MCF 10A (cell line): ENCODE results near the gene TSC22D2. TPM values are rescaled to one million over a fixed set of nuclear protein-coding genes. Genes with fewer than 3 reads are reported as not detected.

Experiments
- BruUV-seq: library from RNA; stranded (reverse); fragments of 400-500 nt; replicated peaks from 2 replicates; lab custom pipeline; 2021; lab: Mats Ljungman, UMichigan
- CTCF ChIA-PET: fragments of 300-600 bp; sonication (Branson Sonifier 250); formaldehyde crosslinking; extraction: SDS; loops from one replicate; lab custom pipeline; 2021; ENCODE audit warnings: antibody characterized with exemption, inconsistent platforms; lab: Yijun Ruan, JAX
- POLR2A ChIA-PET: fragments of 300-600, 350-650 bp; sonication (Branson Sonifier 250); formaldehyde crosslinking; extraction: SDS; loops from one replicate; lab custom pipeline; 2020; ENCODE audit warnings: antibody characterized with exemption, inconsistent platforms; lab: Yijun Ruan, JAX
- DNase-seq: peaks from one replicate; pipeline ENCODE4 v3.0.0-alpha.2; 2018; ENCODE audit not compliant: unreplicated experiment
- H3K27ac Mint-ChIP-seq: one replicate; pipeline ENCODE4 v1.8.0; 2022; ENCODE audit warnings: mild to moderate bottlenecking, low read depth, mixed read lengths; ENCODE audit not compliant: unreplicated experiment
- H3K27me3 Mint-ChIP-seq: one replicate; pipeline ENCODE4 v1.8.0; 2022; ENCODE audit warnings: mixed read lengths; ENCODE audit not compliant: insufficient read depth, unreplicated experiment
- H3K36me3 Mint-ChIP-seq: one replicate; pipeline ENCODE4 v1.8.0; 2022; ENCODE audit warnings: mild to moderate bottlenecking, moderate library complexity, mixed read lengths; ENCODE audit not compliant: insufficient read depth, unreplicated experiment
- H3K4me1 Mint-ChIP-seq: one replicate; pipeline ENCODE4 v1.8.0; 2022; ENCODE audit warnings: mixed read lengths; ENCODE audit not compliant: insufficient read depth, unreplicated experiment
- H3K4me3 Mint-ChIP-seq: one replicate; pipeline ENCODE4 v1.8.0; 2022; ENCODE audit warnings: mild to moderate bottlenecking, moderate library complexity, mixed read lengths; ENCODE audit not compliant: unreplicated experiment
- H3K9me3 Mint-ChIP-seq: one replicate; pipeline ENCODE4 v1.8.0; 2022; ENCODE audit warnings: mixed read lengths; ENCODE audit not compliant: unreplicated experiment
- CTCF ChIP-seq: fragments of 200-600 bp; IDR thresholded peaks from one replicate; pipeline ENCODE4 v1.8.0; 2022; ENCODE audit warnings: antibody characterized with exemption, mild to moderate bottlenecking; ENCODE audit not compliant: unreplicated experiment
- intact Hi-C: fragments of 100-400 bp; cut with micrococcal nuclease; formaldehyde crosslinking; loops from 2 replicates; pipeline ENCODE4 v1.14.1; 2022
- total RNA-seq: library from RNA; stranded (reverse); gene quantifications from 2 replicates; pipeline ENCODE4 v1.2.3, GENCODE V29; 2022

Gene TSC22D2
- total RNA-seq, 1 experiment from 2014 or later: 31.2 TPM

GRCh38 chr3:150483226-150483625 is 75.1 kb downstream of the TSC22D2 start:
- Mint-ChIP-seq H3K9me3 (peaks cover 18% of the 10 kb centered on the region), H3K27me3 (no peaks in the 10 kb centered on the region), H3K4me3 (no peak overlapping the region), H3K27ac (no peak overlapping the region), H3K4me1 (no peaks in the 10 kb centered on the region), H3K36me3 (peaks cover 11% of the 10 kb centered on the region)
- TF ChIP-seq CTCF: no peak
- POLR2A ChIA-PET: interaction anchor here (0.6 to 1.7 kb wide), 3 partner anchors 13 to 251 kb away, joined by 3 to 8 read pairs (median 3); no protein-coding TSS in a partner anchor
- DNase-seq: no peak
- intact Hi-C loops: no loop called here
- no TSS peak for BruUV-seq
- CTCF ChIA-PET: interaction anchor here (0.6 to 1.8 kb wide), 5 partner anchors 12 to 244 kb away, joined by 3 to 6 read pairs (median 3); no protein-coding TSS in a partner anchor

- intact Hi-C loops: no loop called here
- no peak for DNase-seq
- Mint-ChIP-seq H3K27ac (no peak overlapping the region), H3K4me3 (no peak overlapping the region), H3K4me1 (no peaks in the 10 kb centered on the region), H3K36me3 (peaks cover 7% of the 10 kb centered on the region), H3K9me3 (peaks cover 18% of the 10 kb centered on the region), H3K27me3 (no peaks in the 10 kb centered on the region)
- ChIA-PET CTCF (interaction anchor here (0.7 to 1.8 kb wide), 4 partner anchors 12 to 245 kb away, joined by 3 to 6 read pairs (median 4); partner anchors contain the start of gene TSC22D2), POLR2A (interaction anchor here (1.7 kb wide), 1 partner anchor 15 kb away, joined by 8 read pairs; no protein-coding TSS in a partner anchor)
- TF ChIP-seq CTCF: no peak
- BruUV-seq: no TSS peak
Measured at GRCh38 chr3:150484410-150484809, 76.3 kb downstream of the TSC22D2 start.

GRCh38 chr3:150488867-150489266 is 80.8 kb downstream of the TSC22D2 start:
- H3K27me3 Mint-ChIP-seq: no peaks in the 10 kb centered on the region
- CTCF ChIA-PET: interaction anchor here (0.6 to 1.3 kb wide), 6 partner anchors 10 to 1057 kb away, joined by 3 to 5 read pairs (median 3); partner anchors contain the start of gene SERP1
- H3K36me3 Mint-ChIP-seq: peaks cover 7% of the 10 kb centered on the region
- no peak overlapping the region for H3K4me3 Mint-ChIP-seq
- H3K4me1 Mint-ChIP-seq: no peaks in the 10 kb centered on the region
- BruUV-seq: no TSS peak
- DNase-seq: no peak
- POLR2A ChIA-PET: interaction anchor here (0.7 to 1.4 kb wide), 4 partner anchors 11 to 140 kb away, joined by 3 to 4 read pairs (median 4); no protein-coding TSS in a partner anchor
- intact Hi-C loops: no loop called here
- TF ChIP-seq CTCF: no peak
- peaks cover 18% of the 10 kb centered on the region for H3K9me3 Mint-ChIP-seq
- no peak overlapping the region for H3K27ac Mint-ChIP-seq

GRCh38 chr3:150490277-150490986 is 82.3 kb downstream of the TSC22D2 start:
- Mint-ChIP-seq H3K9me3 (peaks cover 9% of the 10 kb centered on the region), H3K27ac (no peak overlapping the region), H3K4me3 (no peak overlapping the region), H3K27me3 (no peaks in the 10 kb centered on the region), H3K36me3 (peaks cover 11% of the 10 kb centered on the region), H3K4me1 (peaks cover 5% of the 10 kb centered on the region)
- no peak for TF ChIP-seq CTCF
- ChIA-PET CTCF (interaction anchor here (1.1 to 1.4 kb wide), 3 partner anchors 19 to 252 kb away, joined by 3 to 5 read pairs (median 4); no protein-coding TSS in a partner anchor), POLR2A (interaction anchor here (0.7 kb wide), 1 partner anchor 97 kb away, joined by 3 read pairs; no protein-coding TSS in a partner anchor)
- no peak for DNase-seq
- intact Hi-C loops: no loop called here
- no TSS peak for BruUV-seq
